ENCODE results near the gene ZNF384. TPM values are rescaled to one million over a fixed set of nuclear protein-coding genes. Genes with fewer than 3 reads are reported as not detected.

Gene ZNF384
- polyA plus RNA-seq, 3 donors: 73.2 to 86.0 (median 76.1) TPM

DNA sequence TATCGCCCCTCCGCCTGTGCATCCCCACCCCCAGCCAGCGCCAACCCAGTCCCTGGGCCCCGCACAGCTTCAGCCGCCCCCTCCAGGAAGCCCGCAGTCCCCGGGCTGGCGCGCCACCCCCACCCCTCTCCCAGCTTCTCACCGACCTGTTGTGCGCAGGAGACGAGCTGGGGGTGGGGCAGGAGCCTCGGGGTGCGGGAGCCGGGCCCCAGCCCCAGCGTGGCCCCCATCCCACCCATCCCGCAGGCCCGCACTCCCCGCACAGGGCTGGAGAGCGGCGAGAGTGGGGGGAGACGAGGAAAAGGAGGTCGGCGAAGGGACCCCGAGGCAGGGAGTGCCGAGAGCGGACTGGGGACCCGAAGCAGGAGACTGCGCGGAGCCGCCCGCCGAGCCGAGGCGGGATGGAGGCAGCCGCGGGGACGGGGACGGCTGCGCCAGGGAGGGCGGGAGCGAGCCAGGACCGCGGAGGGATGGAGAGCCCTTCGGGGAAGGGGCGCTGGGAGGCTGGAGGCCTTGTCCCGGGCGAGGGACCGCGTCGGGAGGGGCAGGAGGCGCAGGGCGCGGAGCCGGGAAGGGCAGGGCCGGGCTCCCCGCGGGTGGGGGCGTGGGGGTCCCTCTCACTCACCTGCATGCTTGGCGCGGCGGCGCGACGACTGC, 10.9 kb upstream of the ZNF384 start:
- no peak for DNase-seq (ENCODE audit: low read depth in 3 of 3, low spot score in 2 of 3)

DNA sequence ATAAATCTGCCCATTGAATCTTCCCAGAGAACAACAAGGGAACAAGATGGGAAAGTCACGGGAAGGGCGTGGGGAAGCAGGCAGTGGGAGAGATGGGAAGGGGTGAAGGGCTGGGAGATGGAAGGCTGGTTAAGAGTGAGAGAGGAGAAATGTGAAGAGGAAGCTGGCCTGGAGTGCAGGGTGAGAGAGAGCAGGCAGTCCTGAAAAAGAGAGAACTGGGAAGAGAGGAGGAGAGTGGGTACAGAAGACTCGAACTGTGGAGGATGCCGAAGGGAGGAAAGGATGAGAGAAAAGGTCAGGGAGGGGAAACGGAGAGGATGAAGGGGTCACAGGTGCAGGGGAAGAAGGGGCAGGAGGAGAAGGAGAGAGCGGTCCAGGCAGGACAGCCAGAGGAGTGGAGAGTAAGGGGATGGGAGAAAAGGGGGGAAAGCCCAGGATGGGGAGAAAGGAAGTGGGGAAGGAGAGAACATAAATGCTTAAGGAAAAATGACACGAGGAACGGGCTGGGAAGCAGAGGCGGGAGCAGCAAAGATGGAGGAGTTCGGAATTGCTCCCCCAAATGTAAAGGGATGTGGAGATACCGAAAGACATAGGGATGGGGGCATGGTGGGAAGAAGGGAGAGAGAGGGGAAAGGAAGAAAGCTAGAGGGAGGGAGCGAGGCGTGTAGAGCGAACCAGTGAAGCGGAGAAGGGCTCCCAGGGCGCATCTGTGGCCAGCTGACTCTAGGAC, 10.2 kb upstream of the ZNF384 start:
- DNase-seq (ENCODE audit: low read depth in 3 of 3, low spot score in 2 of 3): no peak

DNA sequence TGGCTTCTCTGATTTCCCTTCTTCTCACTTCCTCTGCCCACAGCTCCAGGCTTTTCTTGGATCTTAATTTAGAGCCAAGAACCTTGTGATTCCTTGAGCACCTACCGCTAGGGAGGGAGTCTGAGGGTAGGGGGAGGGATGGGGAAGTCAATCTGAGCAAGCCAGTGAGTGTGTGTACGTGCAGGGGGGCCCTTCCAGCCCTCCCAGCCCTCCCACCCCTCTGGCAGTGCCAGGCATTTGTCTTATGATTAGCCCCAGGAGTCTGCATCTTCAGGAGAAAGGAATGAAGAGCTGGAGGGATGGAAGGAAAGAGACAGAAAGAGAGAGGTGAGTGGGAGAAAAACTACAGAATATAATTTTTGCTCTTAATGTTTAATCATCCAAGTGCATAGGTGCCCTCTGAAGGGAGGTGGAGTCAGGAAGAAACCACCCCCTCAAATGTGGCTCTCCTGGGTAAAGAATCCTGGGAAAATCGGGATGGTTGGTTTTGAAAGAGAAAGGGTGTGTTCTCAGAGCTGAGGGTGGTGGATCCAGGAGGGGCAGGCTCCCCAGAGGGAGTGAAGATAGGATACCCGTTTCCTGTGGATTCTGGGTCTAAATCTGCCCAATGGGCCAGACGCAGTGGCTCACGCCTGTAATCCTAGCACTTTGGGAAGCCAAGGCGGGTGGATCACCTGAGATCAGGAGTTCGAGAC, 9.3 kb upstream of the ZNF384 start:
- no peak for DNase-seq (ENCODE audit: low read depth in 3 of 3, low spot score in 2 of 3)

DNA sequence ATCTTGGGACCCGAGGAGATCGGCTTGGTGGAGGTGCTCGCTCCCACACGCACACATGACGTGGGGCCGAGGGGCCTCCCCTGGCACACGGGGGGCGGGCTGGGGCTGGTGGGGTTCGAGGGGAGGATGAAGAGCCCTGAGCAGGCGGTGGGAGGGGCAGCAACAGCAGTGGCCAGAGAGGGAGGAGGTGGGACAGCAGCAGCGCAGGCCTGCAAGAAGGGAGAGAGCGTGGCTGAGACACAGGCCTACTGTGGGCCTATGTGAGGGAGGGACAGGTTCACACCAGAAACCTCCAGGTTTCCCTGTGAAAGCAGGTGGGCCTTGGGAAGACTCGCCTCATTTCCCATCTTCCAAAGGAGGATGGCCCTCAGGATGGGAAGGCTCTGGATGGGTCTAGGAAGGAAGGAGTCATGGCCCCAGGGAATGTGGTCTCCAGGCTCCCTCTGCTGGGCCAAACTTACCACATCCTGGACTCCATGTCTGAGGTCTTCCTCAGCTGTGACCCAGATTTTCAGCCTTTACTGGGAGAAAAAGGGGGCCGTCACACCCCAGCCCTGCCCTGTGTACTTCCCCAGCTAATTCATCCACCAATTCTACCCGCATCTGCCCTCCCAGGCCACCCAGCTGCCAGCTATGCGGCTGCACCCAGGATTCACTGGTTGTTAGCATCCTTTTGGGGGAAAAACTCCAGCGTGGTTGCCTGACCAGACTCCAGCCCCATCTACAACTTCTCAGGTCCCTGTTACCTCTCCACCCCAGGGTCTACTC, 8.6 kb upstream of the ZNF384 start:
- DNase-seq (ENCODE audit: low read depth in 3 of 3, low spot score in 2 of 3): peak in 1 of 3 donors; percentile 26

DNA sequence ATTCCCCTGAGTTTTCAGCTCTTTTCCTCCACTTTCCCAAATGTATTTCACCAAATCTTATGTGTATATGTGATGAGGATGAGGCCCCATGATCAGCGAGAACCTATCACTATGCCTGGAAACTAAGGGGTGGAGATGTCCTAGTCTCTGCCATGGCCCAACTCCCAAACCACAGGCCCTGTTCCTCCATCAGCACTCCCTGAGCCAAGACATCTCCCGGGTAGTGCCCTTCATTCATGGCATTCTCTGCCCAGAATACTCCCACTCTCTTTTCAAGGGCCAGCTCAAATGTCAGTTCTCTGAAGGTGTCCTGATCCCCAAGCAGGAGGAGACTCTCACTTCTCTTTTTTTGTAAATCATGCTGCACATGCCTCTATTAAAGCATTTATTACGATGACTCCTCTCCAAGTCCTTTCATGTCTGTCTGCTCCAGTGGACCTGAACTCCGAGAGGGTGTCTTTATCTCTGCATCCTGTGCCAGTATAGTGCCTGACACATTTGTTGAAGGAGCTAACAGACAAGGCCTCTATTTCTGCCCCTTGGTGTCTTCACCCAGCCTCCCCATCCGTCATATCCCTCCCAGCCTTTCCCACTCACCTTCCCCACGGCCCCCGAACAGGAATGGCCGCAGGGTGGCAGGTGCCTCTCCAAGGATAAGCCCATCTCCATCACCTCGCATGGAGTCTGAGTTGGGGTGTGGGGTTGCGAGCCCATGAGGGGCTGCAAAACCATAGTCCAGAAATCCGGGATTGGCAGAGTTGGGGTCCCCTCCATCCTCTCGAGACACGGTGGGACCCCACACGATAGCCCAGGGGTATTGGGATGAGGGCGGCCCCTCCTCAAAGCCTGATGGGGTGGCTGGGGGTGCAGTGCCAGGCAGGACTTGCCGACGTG, 7.8 kb upstream of the ZNF384 start:
- peak in 1 of 3 donors; percentile 21 for DNase-seq (ENCODE audit: low read depth in 3 of 3, low spot score in 2 of 3)

DNA sequence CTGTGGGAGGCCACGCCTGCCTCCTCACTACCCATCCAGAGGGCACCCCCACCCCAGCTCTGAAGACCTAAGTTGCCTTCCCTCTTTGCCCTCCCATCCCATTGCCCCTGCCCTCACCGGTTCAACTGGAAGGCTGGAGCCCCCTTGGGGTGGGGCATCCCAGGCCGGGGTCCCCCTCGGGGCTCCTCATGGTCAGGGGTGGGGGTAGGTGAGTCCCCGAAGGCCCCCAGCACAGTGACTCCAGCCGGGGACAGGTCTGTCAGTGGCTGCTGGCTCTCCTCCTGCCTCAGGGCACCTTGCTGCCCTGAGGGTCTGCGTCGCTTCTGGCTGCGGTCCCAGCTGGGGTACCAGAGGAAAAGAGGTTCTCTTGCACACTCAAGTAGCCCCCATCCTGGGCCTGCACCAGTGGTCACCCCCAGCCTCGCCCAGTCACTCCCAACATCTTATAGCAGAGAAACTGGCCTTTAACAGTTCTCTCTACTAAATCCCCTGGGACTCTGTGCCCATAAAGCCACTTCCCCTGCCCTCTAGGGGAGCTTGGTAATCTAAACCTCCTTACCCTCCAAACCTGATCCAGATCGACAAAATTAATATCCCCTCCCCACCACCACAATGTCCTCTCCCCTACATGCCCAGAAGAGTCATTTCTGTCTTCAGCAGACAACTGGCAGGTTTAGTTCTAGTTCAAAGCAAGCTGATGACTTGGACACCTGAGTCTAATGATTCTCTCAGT, 6.3 kb upstream of the ZNF384 start:
- no peak for DNase-seq (ENCODE audit: low read depth in 3 of 3, low spot score in 2 of 3)

DNA sequence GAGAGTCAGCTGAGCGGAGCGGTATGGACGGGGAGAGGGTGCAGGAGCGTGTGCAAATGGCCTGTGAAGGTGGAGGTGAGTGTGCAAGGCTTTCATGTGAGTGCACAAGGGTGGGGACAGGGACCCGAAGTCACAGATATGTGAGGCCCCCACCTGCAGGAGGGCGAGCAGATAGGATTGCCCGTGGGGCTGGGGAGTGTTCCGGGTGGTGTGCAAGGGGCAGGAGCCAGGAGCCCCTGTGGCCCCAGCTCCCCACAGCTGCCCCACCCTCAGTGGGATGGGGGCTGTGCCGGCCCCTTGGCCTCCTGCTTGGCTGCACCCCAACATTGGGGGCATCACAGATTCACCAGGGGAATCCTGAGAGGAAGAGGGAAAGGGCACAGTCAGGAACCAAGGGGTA, 5.5 kb upstream of the ZNF384 start:
- DNase-seq (ENCODE audit: low read depth in 3 of 3, low spot score in 2 of 3): no peak

DNA sequence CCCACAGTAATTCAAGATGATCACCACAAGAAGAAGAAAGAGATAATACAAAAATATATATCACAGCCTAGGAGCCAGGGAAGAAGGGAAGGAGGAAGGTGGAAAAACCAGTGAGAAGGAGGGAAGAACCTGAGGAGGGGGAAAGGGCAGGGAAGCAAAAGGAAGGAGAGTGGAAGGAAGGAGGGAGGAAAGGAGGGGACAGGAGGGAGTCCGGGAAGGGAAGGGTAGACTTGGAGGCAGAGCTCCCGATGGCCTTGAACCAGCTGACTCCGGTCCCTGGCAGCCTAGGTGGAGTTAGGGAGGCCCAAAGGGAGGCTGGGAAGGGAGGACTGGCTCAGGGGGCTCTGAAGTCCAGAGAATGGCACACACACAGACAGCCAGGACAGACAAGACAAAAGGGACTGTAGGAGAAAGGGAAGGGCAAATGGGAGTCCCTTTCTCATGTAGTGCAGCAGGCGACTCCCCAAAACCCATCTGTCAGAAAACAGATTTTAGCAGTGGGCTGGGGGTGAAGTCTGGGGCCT, 4.7 kb upstream of the ZNF384 start:
- no peak for DNase-seq (ENCODE audit: low read depth in 3 of 3, low spot score in 2 of 3)

DNA sequence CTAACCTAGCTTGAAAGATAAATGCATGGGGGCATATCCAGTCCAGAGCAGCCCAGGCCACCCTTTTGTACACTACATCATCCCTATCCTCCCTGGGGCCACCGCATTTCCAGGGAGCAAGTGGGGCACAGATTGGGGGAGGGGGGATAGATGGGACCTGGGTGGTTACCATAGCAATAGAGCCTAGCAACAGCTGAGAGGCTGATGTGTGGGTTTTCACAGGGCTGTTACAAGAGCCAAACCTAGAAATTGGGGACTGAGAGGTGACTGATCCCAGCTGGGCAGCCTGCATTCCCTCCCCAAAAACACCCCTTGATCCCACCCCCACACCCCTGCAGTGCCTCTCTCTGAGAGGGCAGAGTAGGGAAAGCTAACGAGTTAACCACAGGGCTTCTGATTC, 3.7 kb upstream of the ZNF384 start:
- DNase-seq (ENCODE audit: low read depth in 3 of 3, low spot score in 2 of 3): no peak

DNA sequence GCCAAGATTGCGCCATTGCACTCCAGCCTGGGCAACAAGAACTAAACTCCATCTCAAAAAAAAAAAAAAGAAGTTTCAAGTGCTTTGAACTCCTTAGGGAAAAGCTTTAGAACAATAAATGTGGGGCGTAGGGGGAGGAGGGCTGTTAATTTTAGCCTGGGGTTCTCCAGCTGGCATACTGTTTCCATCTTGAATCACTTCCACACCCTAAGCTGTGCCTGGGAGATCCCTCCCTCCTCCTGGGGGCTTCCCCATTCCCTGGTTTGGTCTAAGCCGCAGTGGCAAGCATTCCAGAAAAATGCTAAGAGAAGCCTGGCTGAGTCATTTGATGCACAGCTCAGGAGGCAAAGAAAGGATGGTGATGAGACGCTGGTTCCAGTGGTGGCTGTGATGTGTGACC, 2.3 kb upstream of the ZNF384 start:
- no peak for DNase-seq (ENCODE audit: low read depth in 3 of 3, low spot score in 2 of 3)

DNA sequence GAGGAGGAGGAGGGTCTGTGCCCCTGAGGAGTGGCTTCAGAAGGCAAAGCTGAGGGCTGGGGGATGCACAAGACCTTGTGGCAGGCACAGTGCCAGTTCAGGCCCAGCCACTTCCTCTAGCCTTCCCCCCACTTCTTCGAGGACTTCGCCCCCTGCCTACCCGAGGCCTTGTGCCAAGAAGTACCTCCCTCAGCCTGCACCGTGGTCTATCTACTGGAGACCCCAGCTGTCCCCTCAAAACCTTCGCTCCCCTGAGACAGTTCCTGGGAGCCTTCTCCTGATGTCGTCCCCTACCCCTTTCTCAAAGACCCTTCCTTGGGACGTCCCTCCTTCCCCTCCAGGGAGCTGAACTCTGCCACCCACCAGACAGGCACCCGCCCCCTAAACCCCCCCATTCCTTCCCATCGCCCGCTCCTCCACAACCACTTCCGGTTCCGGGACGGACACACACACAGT, 604 bp downstream of the ZNF384 start:
- DNase-seq (ENCODE audit: low read depth in 3 of 3, low spot score in 2 of 3): peak in 1 of 3 donors; percentile 23

DNA sequence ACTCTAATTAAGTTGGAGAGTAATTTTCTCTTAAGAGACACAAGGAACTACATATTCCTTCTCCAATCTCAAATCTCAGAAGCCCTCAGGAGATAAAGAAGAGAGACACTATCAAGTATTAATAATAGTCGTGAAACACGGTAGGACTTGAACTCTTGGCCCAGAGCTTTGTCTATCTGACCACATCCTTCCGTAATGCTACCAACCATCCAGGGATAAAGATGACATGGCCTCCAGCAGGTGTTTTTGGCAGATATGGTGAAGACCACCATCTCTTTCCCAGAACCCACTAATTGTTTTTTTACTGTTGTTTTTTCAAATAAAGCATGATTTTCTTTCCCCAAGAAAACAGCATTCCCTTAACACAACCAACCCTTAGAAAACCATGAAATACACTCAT, 3.4 kb downstream of the ZNF384 start:
- no peak for DNase-seq (ENCODE audit: low read depth in 3 of 3, low spot score in 2 of 3)

DNA sequence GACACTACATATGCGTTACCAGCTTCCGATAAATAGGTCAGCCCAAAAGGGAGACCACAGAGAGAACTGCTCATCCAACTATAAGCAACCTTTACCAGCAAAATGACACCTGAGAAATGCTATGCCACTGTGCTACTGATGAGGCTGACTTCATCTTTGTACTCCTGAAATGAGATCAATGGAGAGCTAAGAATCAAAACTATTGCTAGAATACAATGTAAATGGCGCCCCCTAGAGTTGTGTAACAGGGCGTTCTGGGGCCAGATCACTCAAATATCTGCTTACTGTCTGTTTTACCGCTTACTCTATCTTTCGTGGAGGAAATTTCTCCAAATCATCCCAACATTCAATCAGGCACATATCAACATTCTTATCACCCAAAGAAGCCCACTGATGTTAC, 4.6 kb downstream of the ZNF384 start:
- DNase-seq (ENCODE audit: low read depth in 3 of 3, low spot score in 2 of 3): no peak

DNA sequence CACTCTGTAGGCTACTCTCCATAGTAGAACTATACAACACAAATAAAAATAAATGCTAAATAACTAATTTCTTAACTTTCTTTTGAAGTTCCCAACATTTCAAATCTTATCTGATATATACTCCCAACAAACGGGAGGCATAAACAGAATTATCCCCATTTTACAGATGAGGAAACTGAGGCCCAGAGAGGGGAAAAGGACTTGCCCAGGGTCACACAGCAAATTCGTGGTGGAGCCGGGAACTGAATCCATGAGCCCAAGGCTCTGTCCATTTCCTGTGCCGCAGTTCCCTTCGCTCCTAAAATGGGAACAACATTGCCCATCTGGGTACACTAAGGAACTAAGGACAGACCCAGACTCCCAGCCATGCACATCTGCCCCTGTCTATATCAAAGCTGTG, 12.2 kb downstream of the ZNF384 start:
- no peak for DNase-seq (ENCODE audit: low read depth in 3 of 3, low spot score in 2 of 3)

DNA sequence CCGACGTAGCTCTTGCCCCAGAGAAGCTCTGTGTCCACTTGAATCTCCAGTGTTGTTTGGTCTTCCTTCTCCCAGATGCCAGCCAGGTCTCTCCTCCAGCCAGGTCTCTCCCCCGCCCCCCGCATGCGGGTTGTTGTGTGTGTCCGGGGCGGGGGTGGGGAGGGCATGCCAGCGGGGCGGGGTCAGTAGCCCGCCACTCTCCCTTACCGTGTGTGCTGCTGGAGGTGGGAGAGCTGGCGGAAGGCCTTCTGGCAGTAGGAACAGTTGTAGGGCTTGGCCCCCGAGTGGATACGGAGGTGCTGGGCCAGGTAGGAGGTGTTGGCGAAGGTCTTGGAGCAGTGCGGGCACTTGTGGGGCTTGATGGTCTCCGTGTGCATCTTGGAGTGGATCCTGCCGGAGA, 17.0 kb downstream of the ZNF384 start:
- DNase-seq (ENCODE audit: low read depth in 3 of 3, low spot score in 2 of 3): no peak

DNA sequence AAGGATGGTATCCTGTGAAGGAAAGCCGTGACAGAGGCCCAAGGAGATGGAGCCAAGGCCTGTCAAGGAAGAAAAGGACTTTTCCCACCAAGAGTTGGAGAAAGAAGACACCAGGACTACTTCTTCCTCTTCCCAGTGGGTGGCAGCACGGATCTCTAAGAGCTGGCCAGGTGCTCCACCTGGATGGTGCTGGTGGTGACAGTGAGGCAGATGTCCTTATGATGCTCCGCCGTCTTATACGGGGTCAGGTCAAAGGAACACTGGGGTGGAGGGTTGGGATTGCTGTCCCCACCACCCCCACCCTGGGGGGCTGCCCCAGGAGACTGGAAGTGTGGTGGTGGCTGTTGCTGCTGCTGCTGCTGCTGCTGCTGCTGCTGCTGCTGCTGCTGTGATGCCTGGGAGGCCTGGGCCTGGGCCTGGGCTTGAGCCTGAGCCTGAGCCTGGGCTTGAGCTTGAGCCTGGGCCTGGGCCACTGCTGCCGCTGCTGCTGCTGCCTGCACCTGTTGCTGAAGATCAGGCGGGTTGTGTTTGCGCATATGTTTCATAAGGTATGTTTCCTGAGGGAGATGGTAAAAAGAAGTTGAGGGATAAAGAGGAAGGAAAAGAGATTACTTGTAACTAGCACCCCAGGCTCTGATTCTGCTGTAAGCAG, 21.5 kb downstream of the ZNF384 start:
- no peak for DNase-seq (ENCODE audit: low read depth in 3 of 3, low spot score in 2 of 3)

DNA sequence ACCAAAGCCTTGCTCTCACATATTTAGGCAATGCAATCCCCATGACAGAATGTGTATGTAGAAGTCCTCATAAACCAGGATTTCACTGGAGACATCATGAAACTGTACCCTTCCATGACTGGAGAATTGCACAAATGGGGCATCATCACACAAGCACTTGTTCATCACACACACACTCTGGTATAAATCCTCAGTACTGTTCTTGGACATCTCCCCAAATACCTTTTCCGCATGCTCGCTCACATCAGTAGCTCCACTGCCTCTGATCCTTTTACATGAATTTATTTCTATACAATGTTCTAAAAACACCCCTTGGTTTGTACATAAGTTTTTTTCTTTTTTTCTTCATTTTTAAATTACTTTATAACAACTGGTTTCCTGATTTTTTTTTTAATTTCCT, 23.0 kb downstream of the ZNF384 start:
- no peak for DNase-seq (ENCODE audit: low read depth in 3 of 3, low spot score in 2 of 3)

DNA sequence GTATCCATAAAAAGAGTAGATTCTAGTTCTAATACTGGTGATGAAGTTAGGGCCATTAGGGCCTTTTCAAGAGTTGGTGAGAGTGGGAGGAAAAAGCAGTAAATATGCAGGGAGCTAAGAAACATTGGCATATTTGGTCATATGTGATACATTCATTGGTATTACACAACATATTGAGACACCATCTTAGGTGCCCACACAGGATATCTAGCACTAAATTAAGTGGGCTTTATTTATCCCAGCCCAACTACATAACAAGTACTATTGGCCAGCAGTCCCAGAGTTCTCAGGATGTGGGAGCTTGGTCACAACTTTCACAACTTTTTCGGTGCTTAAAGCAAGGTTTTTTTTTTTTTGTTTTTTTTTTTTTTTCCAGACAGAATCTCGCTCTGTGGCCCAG, 24.3 kb downstream of the ZNF384 start:
- DNase-seq (ENCODE audit: low read depth in 3 of 3, low spot score in 2 of 3): no peak

Data from right renal cortex interstitium (tissue), 3 donors.